NCI-H226 (cell line): Measurements from ENCODE around the gene AHCY.
"Not testable (repeated sequence)": the region's sequence is repeated elsewhere in the genome, so short reads cannot be mapped to it uniquely, and the experiment has no call there.

Source experiments
- DNase-seq: peaks from one replicate; pipeline ENCODE4 v3.0.0-alpha.2; 2015

AHCY gene

DNA sequence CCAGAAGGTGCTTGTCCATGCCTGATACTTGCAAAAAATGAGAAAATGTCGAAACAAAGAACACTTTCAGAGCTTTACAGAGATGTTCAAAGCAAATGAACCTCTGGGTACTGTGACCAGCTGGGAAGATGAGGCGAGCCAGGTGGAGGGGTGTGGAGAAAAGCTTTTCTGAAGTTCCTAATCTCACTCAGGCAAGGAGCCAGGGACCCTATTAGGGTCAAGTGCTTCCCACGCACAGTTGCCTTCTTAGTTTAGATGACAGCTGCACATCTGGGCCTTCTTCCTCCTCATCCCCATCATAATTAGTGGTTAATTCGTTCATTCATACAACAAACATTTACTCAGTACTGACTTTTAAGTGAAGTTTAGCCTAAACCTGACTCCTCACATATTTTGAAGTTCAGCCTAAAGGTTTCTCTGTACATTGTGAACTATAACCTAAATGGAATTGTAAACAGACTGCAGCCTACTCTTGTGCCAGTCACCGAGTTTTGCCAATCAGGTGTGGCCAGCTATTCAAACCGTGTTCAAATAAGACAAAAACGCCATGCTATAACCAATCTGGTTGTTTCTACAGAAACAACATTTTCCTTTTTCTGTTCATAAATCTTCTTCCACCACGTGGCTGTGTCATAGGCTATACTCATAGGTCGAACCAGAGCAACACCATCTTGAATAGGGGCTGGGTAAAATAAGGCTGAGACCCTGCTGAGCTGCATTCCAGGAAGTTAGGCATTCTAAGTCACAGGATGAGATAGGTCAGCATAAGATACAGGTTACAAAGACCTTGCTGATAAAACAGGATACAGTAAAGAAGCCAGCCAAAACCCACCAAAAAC, 19.3 kb upstream of the AHCY start:
- no peak for DNase-seq

DNA sequence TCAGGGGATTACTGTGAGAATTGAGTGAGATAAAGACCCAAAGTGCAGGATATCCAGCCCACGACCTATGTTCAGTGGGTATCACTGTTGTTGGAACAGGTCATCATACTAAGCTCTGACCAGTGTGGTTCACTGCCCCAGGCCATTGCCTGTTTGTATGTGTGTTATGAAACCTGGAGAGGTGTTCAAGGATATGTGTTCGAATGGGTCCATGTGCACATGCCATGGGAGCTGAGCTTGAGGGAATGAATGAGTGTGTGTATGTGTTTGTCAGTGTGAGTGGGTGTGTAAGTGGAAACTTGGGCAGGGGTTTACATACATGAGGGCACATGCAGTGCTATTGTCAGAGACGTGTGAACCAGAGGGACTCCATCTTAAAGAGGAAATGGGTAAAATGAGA, 17.7 kb upstream of the AHCY start:
- no peak for DNase-seq

DNA sequence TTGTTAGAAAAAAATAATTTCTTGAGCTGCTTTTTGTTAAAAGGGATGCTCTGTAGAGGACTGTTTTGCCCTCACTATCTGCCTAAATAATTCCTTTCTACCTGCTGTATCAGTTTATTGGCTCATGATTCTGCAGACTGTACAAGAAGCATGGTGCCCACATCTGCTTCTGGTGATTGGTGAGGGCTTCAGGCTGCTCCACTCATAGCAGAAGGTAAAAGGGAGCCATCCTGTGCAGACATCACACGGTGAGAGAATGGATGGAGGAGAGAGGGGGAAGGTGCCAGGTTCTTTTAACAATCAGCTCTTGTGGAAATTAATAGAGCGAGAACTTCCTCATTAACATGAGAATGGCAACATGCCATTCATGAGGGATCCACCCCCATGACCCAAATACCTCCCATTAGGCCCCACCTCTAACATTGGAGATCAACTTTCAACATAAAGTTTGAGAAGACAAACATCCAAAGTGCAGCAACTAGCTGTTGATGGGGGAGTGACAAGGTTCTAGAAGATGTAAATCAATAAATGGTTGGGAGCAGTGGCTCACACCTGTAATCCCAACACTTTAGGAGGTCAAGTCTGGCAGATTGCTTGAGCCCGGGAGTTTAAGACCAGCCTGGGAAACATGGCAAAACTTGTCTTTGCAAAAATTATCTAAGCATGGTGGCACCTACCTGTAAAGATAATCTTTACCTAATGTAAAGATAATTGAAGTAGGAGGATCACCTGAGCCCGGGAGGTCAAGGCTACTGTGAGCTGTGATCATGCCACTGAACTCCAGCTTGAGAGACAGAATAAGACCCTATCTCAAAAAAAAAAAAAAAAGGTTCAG, 15.7 kb upstream of the AHCY start:
- no peak for DNase-seq

DNA sequence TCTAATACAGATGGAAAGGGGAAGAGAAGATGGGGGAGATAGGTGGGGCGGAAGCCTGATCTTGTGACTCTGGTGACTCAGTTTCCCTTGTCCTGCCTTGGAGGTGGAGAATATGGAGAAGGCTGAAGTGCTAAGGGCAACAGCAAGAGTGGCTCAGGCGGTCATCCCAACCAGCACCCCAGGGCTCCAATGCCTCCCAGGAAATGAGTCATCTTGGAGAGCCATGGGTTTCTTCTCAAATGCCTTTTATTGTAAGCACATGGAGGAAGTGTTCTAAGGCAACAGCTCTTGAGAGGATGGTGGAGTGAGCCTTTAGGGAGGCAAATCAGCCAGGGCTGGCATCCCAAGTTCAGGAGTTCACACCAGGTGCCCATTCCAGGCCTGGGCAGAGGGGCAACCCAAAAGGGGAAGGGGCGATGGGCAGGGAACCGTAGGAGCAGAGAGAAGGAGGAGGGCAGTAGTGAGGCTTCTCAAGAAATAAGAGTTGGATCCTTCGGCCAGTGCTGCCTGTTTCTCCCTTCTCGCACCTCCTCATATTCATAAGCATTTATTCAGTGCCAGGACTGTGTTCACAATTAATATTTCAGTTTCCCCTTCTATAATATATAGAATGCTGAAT, 13.2 kb upstream of the AHCY start:
- DNase-seq, result peak; percentile 85

DNA sequence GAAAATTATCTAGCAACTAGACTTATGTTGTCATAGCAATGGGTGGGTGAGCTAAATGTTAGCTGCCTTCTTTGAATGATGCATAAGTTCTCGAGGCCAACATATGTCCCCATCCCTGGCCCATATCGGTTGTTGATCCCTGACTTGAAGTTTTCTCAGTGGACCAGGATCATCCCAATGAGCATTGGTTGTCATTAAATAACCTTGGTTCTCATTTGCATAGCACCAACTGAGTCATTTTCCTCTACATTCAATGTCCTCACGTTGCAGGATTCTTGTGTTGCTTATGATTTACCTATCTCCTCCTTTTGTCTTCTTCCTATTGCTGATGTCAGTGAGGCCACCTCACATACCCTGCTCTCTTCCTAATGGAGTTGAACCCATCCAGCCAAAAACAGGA, 12.1 kb upstream of the AHCY start:
- DNase-seq, result no peak

DNA sequence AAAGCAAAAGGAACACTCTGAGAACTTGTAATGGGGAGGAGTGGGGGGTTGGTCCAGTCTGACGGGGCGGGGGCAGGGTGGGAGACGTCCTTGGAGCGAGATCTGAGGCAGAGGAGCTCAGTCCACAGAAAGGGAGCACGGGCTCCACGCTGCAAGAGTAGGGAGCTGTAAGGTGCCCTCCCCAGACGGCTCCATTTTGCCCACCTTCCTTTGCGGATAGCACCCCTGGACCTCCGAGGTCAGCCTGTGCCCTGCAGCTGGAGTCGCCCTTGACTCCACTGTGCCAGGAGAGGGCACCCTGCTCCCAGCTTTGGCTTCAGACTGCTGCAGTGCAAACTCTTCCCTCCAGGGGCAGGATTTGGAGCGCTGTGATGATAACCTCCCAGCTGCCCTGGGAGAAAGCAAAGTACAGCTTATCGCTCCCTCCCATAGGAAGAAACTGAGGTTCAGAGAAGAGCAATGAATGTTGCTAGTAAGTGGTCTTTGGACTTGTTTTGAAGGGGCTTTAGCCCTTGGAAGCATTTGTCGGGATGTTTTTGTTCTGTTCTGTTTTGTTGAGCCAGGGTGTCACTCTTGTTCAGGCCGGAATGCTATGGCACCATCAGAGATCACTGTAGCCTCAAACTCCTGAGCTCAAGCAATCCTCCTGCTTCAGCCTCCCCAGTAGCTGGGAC, 9.5 kb upstream of the AHCY start:
- peak; percentile 70 for DNase-seq

DNA sequence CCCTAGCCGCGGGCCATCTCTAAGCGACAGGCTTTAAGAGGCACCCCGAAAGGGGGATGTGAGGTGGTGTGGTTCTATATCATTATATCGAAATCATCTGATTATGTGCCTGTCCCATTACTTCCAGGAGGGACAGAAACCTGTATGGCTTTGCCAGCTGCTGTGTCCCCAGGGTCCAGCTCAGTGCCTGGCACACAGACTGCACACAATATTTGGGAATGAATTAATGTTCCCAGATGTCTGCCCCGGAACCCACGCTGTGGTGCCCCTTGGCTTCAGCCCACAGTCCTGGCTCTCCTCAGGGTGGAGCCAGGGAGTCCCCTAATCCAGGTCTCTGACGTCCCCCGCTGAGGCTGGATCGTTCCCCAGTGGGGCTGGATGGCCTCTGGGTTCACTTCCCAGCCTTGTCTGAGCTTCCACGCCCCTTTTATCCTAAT, 8.9 kb upstream of the AHCY start:
- DNase-seq, result no peak

DNA sequence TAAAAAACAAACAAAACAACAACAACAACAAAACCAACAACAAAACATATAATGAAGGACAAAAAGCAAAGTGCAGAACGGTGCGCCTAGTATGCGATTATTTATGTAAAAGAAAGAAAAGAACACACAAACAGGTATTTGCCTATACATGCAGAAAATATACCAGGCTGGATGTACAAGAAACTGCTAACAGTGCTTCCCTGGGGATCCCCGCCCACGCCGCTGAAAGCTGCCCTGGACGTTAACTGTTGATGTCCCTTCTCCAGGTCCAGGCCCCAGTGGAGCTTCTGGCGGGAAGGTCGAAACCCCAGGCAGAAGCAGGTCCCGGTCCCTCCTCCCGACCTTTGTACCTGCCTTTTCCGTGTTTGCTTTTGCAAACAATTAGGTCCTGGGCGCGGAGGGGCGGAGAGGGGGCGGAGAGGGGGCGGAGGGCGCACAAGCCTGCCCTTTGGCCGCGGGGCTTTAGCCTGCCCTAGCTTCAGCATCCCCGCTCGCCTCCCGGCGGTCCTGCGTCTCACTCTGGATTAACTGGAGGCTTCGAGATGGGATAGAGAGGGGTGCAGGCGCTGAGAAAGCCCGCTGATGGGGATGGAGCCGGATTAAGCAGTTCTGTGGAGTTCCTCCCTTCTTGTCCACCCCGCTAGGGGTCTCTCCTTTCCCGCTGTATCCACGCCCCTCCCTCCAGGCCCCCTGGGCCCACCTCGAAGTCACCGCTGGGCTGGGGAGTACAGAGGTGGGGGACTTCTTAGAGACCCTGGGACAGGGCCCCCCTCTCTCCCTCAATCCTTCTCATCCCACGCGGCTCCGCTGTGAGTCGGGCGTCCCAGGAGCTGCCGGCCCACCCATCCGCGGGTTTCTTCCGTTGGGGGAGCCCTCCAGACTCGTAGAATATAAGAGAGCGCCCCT, 8.2 kb upstream of the AHCY start:
- DNase-seq, result no peak

DNA sequence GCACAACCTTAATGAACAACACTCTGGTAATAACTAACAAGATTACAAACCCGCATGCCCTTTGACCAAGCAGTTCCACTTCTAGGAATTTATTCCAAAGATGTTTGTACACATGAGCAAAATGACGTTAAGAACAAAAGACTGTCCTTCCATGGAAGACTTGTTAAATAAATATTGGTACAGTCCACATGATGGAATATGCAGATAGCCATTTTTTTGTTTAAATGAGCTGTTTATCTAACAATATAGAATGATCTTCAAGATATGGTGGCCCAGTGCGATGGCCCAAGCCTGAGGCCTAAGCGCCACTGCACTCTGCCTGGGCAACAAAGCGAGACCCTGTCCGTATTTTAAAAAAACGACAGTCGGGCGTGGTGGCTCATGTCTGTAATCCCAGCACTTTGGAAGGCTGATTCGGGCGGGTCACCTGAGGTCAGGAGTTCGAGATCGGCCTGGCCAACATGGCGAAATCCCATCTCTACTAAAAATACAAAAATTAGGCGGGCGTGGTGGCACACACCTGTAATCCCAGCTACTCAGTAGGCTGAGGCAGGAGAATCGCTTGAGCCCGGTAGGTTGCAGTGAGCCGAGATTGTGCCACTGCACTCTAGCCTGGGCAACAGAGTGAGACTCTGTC, 7.4 kb upstream of the AHCY start:
- no peak for DNase-seq

DNA sequence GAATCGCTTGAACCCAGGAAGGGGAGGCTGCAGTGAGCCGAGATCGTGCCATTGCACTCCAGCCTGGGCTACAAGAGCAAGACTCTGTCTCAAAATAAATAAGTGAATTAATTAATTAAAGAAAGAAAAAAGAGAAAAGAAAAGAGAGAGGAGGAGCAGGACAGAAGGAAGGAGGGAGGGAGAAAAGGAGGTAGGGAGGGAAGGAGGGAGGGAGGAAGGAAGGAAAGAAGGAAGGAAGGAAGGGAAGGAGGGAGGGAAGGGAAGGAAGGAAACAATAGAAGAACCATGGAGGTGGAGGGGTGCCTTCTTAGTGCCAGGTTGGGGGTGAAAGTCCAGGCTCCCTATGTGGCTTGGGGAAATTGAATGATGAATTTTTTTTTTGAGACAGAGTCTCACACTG, 6.5 kb upstream of the AHCY start:
- no peak for DNase-seq

DNA sequence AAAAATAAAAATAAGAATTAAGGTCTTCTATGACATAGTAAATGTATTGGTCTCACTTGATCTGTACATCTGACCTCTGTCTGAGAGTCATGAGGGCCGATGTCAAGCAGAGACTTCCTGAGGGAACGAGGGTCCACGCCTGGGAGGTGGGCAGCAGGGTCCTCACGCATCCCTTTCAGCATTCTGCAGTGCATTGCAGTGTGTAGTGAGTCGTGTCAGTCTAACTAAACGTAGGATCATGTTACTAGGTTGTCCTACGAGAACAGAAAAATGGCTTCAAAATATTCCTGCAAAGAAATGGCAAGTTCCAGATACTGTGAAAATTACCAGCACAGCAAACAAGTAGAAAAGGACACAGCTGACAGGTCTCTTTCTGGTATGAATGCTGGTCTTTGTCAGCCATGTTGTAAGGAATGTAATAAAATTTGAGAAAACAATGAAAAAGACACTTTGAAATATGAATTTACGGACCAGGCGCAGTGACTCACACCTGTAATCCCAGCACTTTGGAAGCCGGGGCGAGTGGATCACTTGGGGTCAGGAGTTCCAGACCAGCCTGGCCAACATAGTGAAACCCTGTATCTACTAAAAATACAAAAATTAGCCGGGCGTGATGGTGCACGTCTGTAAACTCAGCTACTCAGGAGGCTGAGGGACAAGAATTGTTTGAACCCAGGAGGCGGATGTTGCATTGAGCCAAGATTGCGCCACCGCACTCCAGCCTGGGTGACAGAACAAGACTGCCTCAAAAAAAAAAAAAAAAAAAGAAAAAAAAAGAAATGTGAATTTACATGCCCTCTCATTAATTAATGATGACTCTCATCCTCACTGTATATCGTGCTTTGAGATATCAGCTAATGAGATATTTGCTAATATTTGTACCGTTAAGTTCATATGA, 2.4 kb upstream of the AHCY start:
- DNase-seq, result no peak

DNA sequence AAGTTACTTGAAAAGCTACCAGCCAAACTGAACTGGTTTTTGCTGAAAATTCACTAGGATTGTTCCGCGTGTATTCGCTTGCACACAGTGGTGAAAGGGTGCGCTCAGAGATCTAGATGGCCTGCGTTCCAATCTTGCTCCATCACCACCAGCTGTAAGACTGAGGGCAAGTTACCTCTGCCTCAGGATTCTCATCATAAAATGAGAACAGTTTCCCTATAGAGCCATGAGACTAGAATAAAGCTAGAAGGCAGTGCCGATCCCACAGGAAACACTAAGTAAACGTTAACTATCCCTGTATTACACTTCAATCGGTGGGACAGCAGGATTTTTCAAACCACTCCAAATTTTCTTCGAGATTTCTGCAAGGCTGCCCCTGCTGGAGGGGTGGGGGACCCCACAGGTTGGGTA, 838 bp downstream of the AHCY start:
- DNase-seq, result no peak

DNA sequence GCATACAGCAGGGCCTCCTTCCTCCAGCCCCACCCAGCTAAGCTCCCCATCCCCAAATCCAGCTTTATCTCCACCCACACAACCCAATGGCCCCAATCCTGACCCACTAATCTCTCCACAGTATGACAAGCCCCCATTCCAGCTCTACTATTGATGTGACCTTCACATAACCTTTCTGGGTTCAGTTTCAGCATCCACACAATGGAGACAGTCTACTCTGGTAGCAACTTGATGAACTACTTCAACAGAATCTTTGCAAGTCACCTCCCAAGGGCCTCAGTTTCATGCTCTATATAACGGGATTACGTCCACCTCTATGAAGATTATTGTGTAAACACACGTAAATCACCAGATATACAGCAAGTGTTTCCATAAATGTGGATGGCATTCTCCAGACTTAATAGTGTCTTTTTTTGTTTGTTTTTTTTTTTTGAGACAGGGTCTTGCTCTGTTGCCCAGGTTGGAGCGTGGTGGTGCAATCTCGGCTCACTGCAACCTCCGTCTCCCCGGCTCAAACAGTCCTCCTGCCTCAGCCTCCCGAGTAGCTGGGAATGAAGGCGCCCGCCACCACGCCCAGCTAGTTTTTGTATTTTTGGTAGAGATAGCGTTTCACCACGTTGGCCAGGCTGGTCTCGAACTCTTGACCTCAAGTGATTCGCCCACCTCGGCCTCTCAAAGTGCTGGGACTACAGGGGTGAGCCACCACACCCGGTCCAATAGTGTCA, 1.4 kb downstream of the AHCY start:
- DNase-seq, result no peak

DNA sequence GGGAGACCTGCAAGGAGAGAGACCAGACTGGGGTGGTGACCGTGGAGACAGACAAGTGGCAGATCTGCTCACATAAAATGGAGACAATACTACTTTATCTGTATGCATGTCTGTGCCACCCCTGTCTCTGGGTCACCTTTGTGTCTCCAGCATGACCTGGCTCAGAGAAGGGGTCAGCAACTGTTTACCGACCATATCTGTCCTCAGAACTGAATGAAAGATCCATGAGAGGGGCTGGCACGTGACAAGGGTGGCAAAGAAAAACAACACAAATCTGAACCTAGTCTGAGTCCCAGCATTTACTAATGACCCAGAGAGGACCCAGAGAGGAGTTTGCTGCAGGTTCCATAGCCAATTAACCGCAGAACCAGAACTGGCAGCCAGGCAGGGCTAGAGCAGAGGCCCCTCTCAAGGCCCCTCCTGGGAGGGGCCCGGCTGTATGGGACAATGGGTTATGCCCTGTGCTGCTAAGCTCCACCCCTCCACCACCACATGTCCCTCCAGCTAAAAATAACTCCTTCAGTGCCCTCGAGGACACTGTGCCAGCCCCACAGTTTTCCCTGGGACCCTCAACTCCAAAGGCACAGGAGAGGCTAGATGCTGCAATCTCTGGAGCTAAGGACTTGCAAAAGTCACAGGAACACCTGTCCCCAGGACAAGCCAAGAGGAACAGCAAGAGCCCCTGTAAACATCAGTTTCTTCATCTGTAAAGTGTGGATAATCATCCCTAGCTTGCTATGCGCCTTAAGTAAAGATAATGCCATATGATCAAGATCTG, 2.2 kb downstream of the AHCY start:
- no peak for DNase-seq

DNA sequence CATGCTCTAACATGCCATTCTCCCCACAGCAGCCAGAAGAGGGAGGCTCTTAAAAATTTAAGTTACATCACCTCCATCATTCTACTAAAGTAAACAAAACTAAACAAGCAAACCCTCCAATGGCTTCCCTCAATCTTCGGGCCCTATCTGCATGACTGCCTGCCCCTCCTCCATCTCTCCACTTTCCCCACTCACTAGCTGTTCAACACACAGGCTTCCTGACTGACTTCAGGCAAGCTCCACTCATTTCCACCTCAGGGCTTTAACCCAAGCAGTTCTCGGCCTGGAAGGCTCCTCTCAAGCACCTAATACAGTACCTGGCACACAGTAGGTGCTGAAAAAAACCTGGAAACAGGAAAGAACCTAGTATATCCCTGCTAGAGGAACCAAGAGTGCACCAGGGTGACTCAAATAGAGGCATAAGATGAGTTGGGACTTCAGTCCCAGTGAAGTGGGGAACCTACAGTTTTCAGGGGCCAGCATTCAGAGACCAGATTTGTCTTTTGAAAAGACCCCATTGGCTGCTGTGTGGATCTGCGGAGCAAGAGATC, 2.8 kb downstream of the AHCY start:
- DNase-seq, result no peak

DNA sequence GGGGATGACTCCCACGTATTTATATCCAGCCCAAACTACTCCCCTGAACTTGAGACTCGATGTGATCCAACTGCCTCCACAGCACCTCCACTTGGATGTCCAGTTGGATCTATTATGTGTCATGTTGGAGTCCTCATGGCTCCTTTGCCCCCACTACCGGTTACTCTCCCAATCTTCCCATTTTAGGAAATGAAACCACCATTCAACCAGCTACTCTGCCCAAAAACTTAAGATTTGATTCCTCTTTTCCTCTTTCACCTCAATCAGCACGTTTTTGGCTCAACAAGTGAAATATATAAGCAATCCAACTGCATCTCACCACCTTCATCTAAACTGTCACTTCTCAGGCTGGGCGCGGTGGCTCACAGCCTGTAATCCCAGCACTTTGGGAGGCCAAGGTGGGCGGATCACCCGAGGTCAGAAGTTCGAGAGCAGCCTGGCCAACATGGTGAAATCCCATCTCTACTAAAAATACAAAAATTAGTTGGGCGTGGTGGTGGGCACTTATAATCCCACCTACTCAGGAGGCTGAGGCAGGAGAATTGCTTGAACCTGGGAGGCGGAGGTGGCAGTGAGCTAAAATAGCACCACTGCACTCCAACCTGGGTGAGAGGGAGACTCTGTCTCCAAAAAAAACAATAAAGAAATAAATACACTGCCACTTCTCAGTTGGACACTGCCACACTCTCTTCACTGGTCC, 3.4 kb downstream of the AHCY start:
- no peak for DNase-seq

DNA sequence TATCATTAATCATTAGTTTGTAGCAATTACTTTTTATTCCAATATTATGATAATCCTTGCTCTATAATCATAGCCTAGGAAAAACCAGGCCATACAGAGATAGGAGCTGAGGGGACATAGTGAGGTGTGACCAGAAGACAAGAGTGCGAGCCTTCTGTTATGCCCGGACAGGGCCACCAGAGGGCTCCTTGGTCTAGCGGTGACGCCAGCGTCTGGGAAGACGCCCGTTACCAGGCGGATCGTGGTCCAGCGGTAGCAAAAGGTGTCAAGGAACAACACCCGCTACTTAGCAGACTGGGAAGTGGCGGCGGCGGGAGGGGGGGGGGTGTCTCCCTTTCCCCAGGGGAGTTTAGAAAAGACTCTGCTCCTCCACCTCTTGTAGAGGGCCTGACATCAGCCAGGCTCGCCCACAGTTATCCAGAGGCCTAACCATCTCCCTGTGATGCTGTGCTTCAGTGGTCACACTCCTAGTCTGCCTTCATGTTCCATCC, 4.8 kb downstream of the AHCY start:
- not testable (repeated sequence) for DNase-seq

DNA sequence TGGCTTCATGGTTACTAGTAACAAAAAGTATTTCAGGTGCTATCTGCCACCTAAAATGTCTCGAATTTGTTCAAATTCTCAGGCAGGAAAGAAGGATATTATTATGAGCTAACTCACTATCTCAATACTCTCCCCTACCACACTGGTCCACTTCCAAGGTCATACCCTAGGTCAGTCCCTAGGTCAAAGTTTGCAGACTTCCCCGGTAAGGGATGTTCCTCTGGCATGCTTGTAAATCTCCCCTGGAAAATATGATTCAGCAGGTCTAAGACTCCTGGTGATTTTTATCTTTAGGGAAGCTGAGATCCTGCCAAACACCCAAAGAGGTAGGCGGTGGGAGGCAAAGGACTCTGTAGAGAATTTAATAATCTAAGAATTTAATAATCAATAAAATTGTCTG, 6.7 kb downstream of the AHCY start:
- DNase-seq, result no peak
